Caco-2 (cell line): ENCODE data around the gene FUBP3. TPM values are rescaled to one million over a fixed set of nuclear protein-coding genes. Genes with fewer than 3 reads are reported as not detected.
"Not testable (repeated sequence)": the region's sequence is repeated elsewhere in the genome, so short reads cannot be mapped to it uniquely, and the experiment has no call there.

Source experiments
- BruUV-seq: library from RNA; stranded (reverse); fragments of 400-500 nt; replicated peaks from 2 replicates; lab custom pipeline; 2021; lab: Mats Ljungman, UMichigan
- CTCF ChIA-PET: fragments of 300-600 bp; sonication (Branson Sonifier 250); formaldehyde crosslinking; loops from one replicate; lab custom pipeline; 2022; ENCODE audit warnings: antibody characterized with exemption; lab: Charles Lee
- POLR2A ChIA-PET: fragments of 300-600 bp; sonication (Branson Sonifier 250); formaldehyde crosslinking; loops from one replicate; lab custom pipeline; 2022; ENCODE audit warnings: antibody characterized with exemption; lab: Charles Lee
- DNase-seq, 2 experiments: peaks; one replicate each; pipeline versions ENCODE4 v3.0.0 to v3.0.0-alpha.2; 2020 to 2022
- H3K27me3 ChIP-seq: replicated peaks from 2 replicates; pipeline ENCODE4 v1.6.0; 2011; ENCODE audit warnings: low read length; ENCODE audit not compliant: control insufficient read depth, insufficient read depth
- H3K36me3 ChIP-seq: 2 replicates; pipeline ENCODE4 v1.5.1; 2011; ENCODE audit warnings: low read length; ENCODE audit not compliant: control insufficient read depth, insufficient read depth
- H3K4me1 ChIP-seq: fragments of 250-450 bp; sonication (Bioruptor Pico); 2 replicates; pipeline ENCODE4 v1.5.1; 2020; ENCODE audit warnings: mild to moderate bottlenecking
- H3K4me3 ChIP-seq: 2 replicates; pipeline ENCODE4 v1.5.1; 2011; ENCODE audit warnings: low read depth, mild to moderate bottlenecking, control low read depth, low read length
- H3K9me3 ChIP-seq: fragments of 250-450 bp; sonication (Bioruptor Pico); 2 replicates; pipeline ENCODE4 v1.5.1; 2020; ENCODE audit warnings: mild to moderate bottlenecking, moderate library complexity
- H3K27ac Mint-ChIP-seq: one replicate; pipeline ENCODE4 v1.8.0; 2022; ENCODE audit warnings: mixed read lengths; ENCODE audit not compliant: unreplicated experiment
- H3K27me3 Mint-ChIP-seq: one replicate; pipeline ENCODE4 v1.8.0; 2022; ENCODE audit warnings: mixed read lengths; ENCODE audit not compliant: insufficient read depth, unreplicated experiment
- H3K36me3 Mint-ChIP-seq: one replicate; pipeline ENCODE4 v1.8.0; 2022; ENCODE audit warnings: mild to moderate bottlenecking, mixed read lengths; ENCODE audit not compliant: insufficient read depth, unreplicated experiment
- H3K4me1 Mint-ChIP-seq: one replicate; pipeline ENCODE4 v1.8.0; 2022; ENCODE audit warnings: low read depth, mixed read lengths; ENCODE audit not compliant: unreplicated experiment
- H3K4me3 Mint-ChIP-seq: one replicate; pipeline ENCODE4 v1.8.0; 2022; ENCODE audit warnings: mild to moderate bottlenecking, moderate library complexity, mixed read lengths; ENCODE audit not compliant: unreplicated experiment
- H3K9me3 Mint-ChIP-seq: one replicate; pipeline ENCODE4 v1.8.0; 2022; ENCODE audit warnings: mixed read lengths; ENCODE audit not compliant: unreplicated experiment
- intact Hi-C: fragments of 100-400 bp; cut with micrococcal nuclease; formaldehyde crosslinking; loops from one replicate; pipeline ENCODE4 v1.10.0; 2022; ENCODE audit not compliant: unreplicated experiment
- total RNA-seq: library from RNA; stranded (reverse); gene quantifications from 2 replicates; pipeline ENCODE4 v1.2.3, GENCODE V29; 2022
- TF ChIP-seq, protein P1 (sequence below), 2 experiments: fragments of 200-600 bp in 1 of 2; IDR thresholded peaks; 1 replicate in 1 of 2; 2 replicates in 1 of 2; pipeline versions ENCODE4 v1.5.1 to v1.8.0; 2011 to 2022; ENCODE audit warnings: antibody characterized with exemption in 1 of 2, control low read depth in 1 of 2, inconsistent platforms in 1 of 2, low read depth in 1 of 2, low read length in 1 of 2, mild to moderate bottlenecking in 1 of 2, moderate library complexity in 1 of 2; ENCODE audit not compliant: insufficient read depth in 1 of 2, severe bottlenecking in 1 of 2, unreplicated experiment in 1 of 2

Gene FUBP3
- total RNA-seq, 1 experiment from 2014 or later = 76.1 TPM

DNA sequence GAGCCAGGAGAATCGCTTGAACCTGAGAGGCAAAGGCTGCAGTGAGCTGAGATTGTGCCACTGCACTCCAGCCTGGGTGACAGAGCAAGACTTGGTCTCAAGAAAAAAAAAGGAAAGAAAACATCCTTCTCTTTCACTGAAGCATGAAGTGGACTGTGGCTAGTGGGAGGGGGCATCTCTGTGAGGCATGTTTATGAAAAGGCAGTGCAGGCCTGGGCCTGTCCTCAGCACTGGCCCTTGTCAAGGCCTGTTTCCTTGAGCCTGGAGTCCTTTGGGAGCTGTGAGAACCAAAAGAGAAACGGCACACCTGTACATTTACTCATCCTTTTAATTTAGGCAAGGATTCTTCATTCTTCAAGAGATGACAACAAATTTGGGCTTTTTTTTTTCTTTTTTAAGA lies 18.3 kb upstream of the FUBP3 start:
- Histone ChIP-seq H3K4me1 (0 out of 2 replicates have a peak, but pooled peaks cover 2% of the 10 kb centered on the region), H3K9me3 (no peaks in the 10 kb centered on the region), H3K27me3 (no peaks in the 10 kb centered on the region), H3K36me3 (no peaks in the 10 kb centered on the region), H3K4me3 (no peak overlapping the region)
- POLR2A ChIA-PET = no interaction called here
- TF ChIP-seq, protein P1, sequence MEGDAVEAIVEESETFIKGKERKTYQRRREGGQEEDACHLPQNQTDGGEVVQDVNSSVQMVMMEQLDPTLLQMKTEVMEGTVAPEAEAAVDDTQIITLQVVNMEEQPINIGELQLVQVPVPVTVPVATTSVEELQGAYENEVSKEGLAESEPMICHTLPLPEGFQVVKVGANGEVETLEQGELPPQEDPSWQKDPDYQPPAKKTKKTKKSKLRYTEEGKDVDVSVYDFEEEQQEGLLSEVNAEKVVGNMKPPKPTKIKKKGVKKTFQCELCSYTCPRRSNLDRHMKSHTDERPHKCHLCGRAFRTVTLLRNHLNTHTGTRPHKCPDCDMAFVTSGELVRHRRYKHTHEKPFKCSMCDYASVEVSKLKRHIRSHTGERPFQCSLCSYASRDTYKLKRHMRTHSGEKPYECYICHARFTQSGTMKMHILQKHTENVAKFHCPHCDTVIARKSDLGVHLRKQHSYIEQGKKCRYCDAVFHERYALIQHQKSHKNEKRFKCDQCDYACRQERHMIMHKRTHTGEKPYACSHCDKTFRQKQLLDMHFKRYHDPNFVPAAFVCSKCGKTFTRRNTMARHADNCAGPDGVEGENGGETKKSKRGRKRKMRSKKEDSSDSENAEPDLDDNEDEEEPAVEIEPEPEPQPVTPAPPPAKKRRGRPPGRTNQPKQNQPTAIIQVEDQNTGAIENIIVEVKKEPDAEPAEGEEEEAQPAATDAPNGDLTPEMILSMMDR (IDR thresholded peaks at IDR 0.05; ENCODE audit: insufficient read depth in 1 of 2, low read depth in 1 of 2, low read length in 1 of 2, severe bottlenecking in 1 of 2, unreplicated experiment in 1 of 2) = no peak
- Mint-ChIP-seq H3K27me3 (peaks cover 4% of the 10 kb centered on the region), H3K4me3 (no peak overlapping the region), H3K4me1 (peaks cover 4% of the 10 kb centered on the region), H3K9me3 (no peaks in the 10 kb centered on the region), H3K36me3 (no peaks in the 10 kb centered on the region), H3K27ac (no peak overlapping the region)
- CTCF ChIA-PET = no interaction called here
- no peak for DNase-seq
- BruUV-seq = no TSS peak
- intact Hi-C loops = no loop called here

DNA sequence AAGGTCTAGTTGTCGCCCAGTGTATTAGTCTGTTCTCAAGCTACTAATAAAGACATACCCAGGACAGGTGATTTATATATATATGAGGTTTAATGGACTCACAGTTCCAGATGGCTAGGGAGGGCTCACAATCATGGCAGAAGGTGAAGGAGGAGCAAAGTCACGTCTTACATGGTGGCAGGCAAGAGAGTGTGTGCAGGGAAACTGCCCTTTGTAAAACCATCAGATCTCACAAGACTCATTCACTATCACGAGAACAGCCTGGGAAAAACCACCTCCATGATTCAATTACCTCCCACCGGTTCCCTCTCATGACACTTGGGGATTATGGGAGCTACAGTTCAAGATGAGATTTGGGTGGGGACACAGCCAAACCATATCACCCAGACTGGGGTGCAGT lies 16.9 kb upstream of the FUBP3 start:
- H3K4me3 Mint-ChIP-seq, CTCF ChIA-PET, intact Hi-C loops, H3K27me3 Mint-ChIP-seq, DNase-seq, H3K4me1 Mint-ChIP-seq, H3K4me3 ChIP-seq, H3K36me3 Mint-ChIP-seq, POLR2A ChIA-PET, H3K4me1 ChIP-seq, H3K27me3 ChIP-seq, H3K9me3 Mint-ChIP-seq, H3K27ac Mint-ChIP-seq, H3K9me3 ChIP-seq, H3K36me3 ChIP-seq, BruUV-seq: not testable (repeated sequence)

DNA sequence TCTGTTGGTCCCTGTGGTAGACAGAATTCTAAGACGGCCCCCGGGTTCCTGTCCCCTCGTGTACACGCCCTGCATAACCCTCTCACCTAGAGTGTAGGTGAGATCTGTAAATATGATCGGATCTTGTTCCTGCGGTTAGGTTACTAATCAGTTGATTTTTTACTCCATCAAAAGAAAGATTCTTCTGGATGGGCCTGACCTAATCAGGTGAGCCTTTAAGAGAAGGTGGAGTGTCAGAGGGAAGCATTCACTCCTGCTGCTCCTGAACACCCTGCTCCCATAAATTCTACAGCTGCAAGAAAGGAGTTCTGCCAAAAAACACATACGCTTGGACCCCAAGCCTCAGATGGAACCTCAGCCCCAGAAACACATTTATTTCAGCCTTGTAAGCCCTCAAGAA lies 15.6 kb upstream of the FUBP3 start:
- no peak for DNase-seq
- H3K36me3 Mint-ChIP-seq = no peaks in the 10 kb centered on the region
- Histone ChIP-seq H3K36me3 (no peaks in the 10 kb centered on the region), H3K27me3 (no peaks in the 10 kb centered on the region), H3K4me1 (no peaks in the 10 kb centered on the region), H3K4me3 (no peak overlapping the region), H3K9me3 (no peaks in the 10 kb centered on the region)
- H3K4me3 Mint-ChIP-seq = no peak overlapping the region
- no peak overlapping the region for H3K27ac Mint-ChIP-seq
- intact Hi-C loops = no loop called here
- CTCF ChIA-PET = no interaction called here
- TF ChIP-seq, protein P1 (IDR thresholded peaks at IDR 0.05; ENCODE audit: insufficient read depth in 1 of 2, low read depth in 1 of 2, low read length in 1 of 2, severe bottlenecking in 1 of 2, unreplicated experiment in 1 of 2) = no peak
- H3K27me3 Mint-ChIP-seq = peaks cover 3% of the 10 kb centered on the region
- no TSS peak for BruUV-seq
- no peaks in the 10 kb centered on the region for H3K4me1 Mint-ChIP-seq
- no peaks in the 10 kb centered on the region for H3K9me3 Mint-ChIP-seq
- POLR2A ChIA-PET = no interaction called here

DNA sequence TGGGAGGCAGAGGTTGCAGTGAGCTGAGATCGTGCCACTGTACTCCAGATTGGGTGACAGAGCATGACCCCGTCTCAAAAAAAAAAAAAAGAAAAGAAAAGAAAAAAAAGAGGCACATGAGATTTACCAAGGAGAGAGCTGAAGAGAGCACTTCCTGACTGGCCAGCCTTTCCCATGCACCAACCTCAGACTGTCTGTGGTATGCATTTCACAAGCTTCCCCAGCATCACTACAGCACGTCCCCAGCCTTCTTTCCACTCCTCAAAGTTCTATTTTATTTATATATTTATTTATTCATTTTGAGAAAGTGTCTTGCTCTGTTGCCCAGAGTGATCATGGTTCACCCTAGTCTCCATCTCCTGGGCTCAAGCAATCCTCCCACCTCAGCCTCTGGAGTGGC lies 13.6 kb upstream of the FUBP3 start:
- no TSS peak for BruUV-seq
- TF ChIP-seq, protein P1 (IDR thresholded peaks at IDR 0.05; ENCODE audit: insufficient read depth in 1 of 2, low read depth in 1 of 2, low read length in 1 of 2, severe bottlenecking in 1 of 2, unreplicated experiment in 1 of 2) = no peak
- Mint-ChIP-seq H3K9me3 (no peaks in the 10 kb centered on the region), H3K4me1 (no peaks in the 10 kb centered on the region), H3K27ac (no peak overlapping the region), H3K4me3 (no peak overlapping the region), H3K27me3 (no peaks in the 10 kb centered on the region), H3K36me3 (no peaks in the 10 kb centered on the region)
- Histone ChIP-seq H3K36me3 (no peaks in the 10 kb centered on the region), H3K27me3 (no peaks in the 10 kb centered on the region), H3K4me3 (no peak overlapping the region), H3K4me1 (no peaks in the 10 kb centered on the region), H3K9me3 (no peaks in the 10 kb centered on the region)
- ChIA-PET POLR2A (no interaction called here), CTCF (interaction anchor here (0.5 to 0.7 kb wide), 3 partner anchors 12 to 706 kb away, joined by 3 to 5 read pairs (median 4); no protein-coding TSS in a partner anchor)
- intact Hi-C loops = no loop called here
- no peak for DNase-seq
